Bronchial epithelial cell (primary cell): ENCODE data around the gene ARHGAP12. TPM values are rescaled to one million over a fixed set of nuclear protein-coding genes. Genes with fewer than 3 reads are reported as not detected.

ENCODE experiments used
- DNase-seq: peaks from one replicate; pipeline ENCODE4 v3.0.0-alpha.2; 2010; ENCODE audit warnings: low read depth
- FAIRE-seq: peaks from 2 replicates; lab custom pipeline; 2011; peaks lifted over from hg19 to GRCh38; lab: Jason Lieb, UNC
- H3K27me3 ChIP-seq: 2 replicates; pipeline ENCODE4 v1.5.1; 2011; ENCODE audit warnings: low read length; ENCODE audit not compliant: control insufficient read depth, insufficient read depth
- H3K36me3 ChIP-seq: 2 replicates; pipeline ENCODE4 v1.5.1; 2011; ENCODE audit warnings: low read length; ENCODE audit not compliant: control insufficient read depth, insufficient read depth
- H3K4me3 ChIP-seq: 2 replicates; pipeline ENCODE4 v1.5.1; 2011; ENCODE audit warnings: mild to moderate bottlenecking, low read depth, low read length, control low read depth
- CTCF ChIP-seq: IDR thresholded peaks from 2 replicates; pipeline ENCODE4 v1.5.1; 2011; ENCODE audit warnings: mild to moderate bottlenecking, moderate library complexity, low read length, control low read depth, inconsistent platforms; ENCODE audit not compliant: insufficient read depth, severe bottlenecking
- total RNA-seq: library from RNA; depleted of rRNA; stranded (reverse); fragments of >200 nt; gene quantifications from 2 replicates; pipeline ENCODE4 v1.2.1, GENCODE V29; 2014

The ARHGAP12 gene
- total RNA-seq, result 30.3 and 31.0 TPM in 2 replicates

- no peak for TF ChIP-seq CTCF
- peak within 1 kb of the TSS; percentile 84 for H3K4me3 ChIP-seq
- H3K36me3 ChIP-seq, result no peaks in the 10 kb centered on the region
- FAIRE-seq (no peak), DNase-seq (peak; percentile 44)
- H3K27me3 ChIP-seq, result no peaks in the 10 kb centered on the region
These were observed at the start of gene ARHGAP12 for GRCh38 chr10:31928549-31929260. Gene ARHGAP12 (minus strand): TSS chr10:31928831. CDS start chr10:31908855, 19,976 bp downstream.

GRCh38 chr10:31978156-31978483, 49.5 kb upstream of the ARHGAP12 start:
- no peak for TF ChIP-seq CTCF
- H3K4me3 ChIP-seq, result no peak overlapping the region
- DNase-seq (no peak), FAIRE-seq (no peak)
- H3K27me3 ChIP-seq, result no peaks in the 10 kb centered on the region
- H3K36me3 ChIP-seq, result no peaks in the 10 kb centered on the region

GRCh38 chr10:31977440-31978155, 49.0 kb upstream of the ARHGAP12 start:
- DNase-seq (peak; percentile 90), FAIRE-seq (peak; percentile 90)
- Histone ChIP-seq H3K27me3 (no peaks in the 10 kb centered on the region), H3K4me3 (no peak overlapping the region), H3K36me3 (no peaks in the 10 kb centered on the region)
- no peak for TF ChIP-seq CTCF

GRCh38 chr10:31975157-31975765, 46.6 kb upstream of the ARHGAP12 start:
- Histone ChIP-seq H3K36me3 (no peaks in the 10 kb centered on the region), H3K4me3 (no peak overlapping the region), H3K27me3 (no peaks in the 10 kb centered on the region)
- DNase-seq (no peak), FAIRE-seq (no peak)
- TF ChIP-seq CTCF, result no peak

- TF ChIP-seq CTCF, result no peak
- H3K27me3 ChIP-seq, result no peaks in the 10 kb centered on the region
- H3K4me3 ChIP-seq, result no peak overlapping the region
- DNase-seq (no peak), FAIRE-seq (no peak)
- no peaks in the 10 kb centered on the region for H3K36me3 ChIP-seq
These were observed 45.9 kb upstream of the ARHGAP12 start for GRCh38 chr10:31974434-31975124.
